Rectal smooth muscle tissue (tissue), 1 donor: ENCODE measurements around the gene CCNH.

Experiments
- H3K27ac ChIP-seq: one replicate; pipeline ENCODE4 v1.7.0; 2013; ENCODE audit warnings: low read depth, low read length, inconsistent platforms
- H3K27me3 ChIP-seq: one replicate; pipeline ENCODE4 v1.7.0; 2013; ENCODE audit warnings: low read length; ENCODE audit not compliant: control insufficient read depth, insufficient read depth
- H3K36me3 ChIP-seq: one replicate; pipeline ENCODE4 v1.7.0; 2013; ENCODE audit warnings: low read length; ENCODE audit not compliant: control insufficient read depth, insufficient read depth
- H3K4me1 ChIP-seq: one replicate; pipeline ENCODE4 v1.7.0; 2013; ENCODE audit warnings: low read length; ENCODE audit not compliant: control insufficient read depth, insufficient read depth
- H3K4me3 ChIP-seq: one replicate; pipeline ENCODE4 v1.7.0; 2013; ENCODE audit warnings: low read length
- H3K9ac ChIP-seq: one replicate; pipeline ENCODE4 v1.7.0; 2013; ENCODE audit warnings: low read length

The CCNH gene

DNA sequence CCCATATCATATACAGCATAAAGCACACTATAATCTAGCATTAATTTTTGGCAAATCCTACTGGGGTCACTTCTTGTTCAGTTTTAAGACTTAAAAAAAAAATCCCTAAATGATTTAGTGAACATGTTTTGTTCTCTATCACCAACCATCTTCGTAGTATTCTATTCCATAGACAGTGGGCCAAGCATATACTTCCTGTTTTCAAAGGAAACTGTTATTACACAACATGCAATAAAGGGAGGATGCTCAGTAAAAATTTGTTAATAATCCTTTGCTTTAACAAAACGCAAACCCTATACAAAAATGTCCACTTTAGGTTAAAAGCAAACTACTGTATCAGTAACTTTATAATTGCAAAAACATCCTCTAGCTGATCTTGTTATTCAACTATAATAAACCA is 13.0 kb downstream of the CCNH start:
- no peak overlapping the region for H3K27ac ChIP-seq
- no peaks in the 10 kb centered on the region for H3K4me1 ChIP-seq
- peaks cover 13% of the 10 kb centered on the region for H3K36me3 ChIP-seq
- H3K4me3 ChIP-seq: no peak overlapping the region
- no peak overlapping the region for H3K9ac ChIP-seq
- no peaks in the 10 kb centered on the region for H3K27me3 ChIP-seq

DNA sequence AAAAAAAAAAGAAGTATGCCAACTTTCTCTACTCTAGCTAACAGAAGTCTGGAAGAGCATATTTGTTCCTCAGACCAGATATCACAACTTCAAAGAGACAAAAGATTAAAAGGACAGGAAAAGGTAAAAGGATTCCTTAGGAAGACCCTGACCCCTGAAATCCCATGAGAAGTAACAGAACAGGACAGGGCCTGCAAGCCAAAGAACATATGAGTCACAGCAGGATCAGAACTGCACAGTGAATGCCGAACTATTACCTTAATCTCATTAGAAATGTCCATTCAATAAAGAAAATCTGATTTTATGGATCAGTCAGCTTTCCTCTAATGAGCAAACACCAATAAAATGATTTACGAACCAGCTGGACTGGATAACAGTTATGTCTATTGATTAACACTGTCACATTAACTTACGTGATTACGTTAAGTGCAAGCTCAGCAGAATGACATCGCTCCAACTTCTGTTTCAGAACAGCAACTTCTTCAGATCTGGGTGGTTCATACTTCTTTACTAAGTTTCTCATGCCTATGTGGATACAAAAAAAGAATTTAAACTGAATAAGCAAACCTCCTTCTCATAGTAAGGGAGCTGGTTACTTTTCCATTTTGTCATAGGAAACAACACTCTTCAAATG is 13.6 kb downstream of the CCNH start:
- no peak overlapping the region for H3K27ac ChIP-seq
- H3K27me3 ChIP-seq: no peaks in the 10 kb centered on the region
- no peak overlapping the region for H3K4me3 ChIP-seq
- H3K36me3 ChIP-seq: peaks cover 13% of the 10 kb centered on the region
- no peaks in the 10 kb centered on the region for H3K4me1 ChIP-seq
- no peak overlapping the region for H3K9ac ChIP-seq

DNA sequence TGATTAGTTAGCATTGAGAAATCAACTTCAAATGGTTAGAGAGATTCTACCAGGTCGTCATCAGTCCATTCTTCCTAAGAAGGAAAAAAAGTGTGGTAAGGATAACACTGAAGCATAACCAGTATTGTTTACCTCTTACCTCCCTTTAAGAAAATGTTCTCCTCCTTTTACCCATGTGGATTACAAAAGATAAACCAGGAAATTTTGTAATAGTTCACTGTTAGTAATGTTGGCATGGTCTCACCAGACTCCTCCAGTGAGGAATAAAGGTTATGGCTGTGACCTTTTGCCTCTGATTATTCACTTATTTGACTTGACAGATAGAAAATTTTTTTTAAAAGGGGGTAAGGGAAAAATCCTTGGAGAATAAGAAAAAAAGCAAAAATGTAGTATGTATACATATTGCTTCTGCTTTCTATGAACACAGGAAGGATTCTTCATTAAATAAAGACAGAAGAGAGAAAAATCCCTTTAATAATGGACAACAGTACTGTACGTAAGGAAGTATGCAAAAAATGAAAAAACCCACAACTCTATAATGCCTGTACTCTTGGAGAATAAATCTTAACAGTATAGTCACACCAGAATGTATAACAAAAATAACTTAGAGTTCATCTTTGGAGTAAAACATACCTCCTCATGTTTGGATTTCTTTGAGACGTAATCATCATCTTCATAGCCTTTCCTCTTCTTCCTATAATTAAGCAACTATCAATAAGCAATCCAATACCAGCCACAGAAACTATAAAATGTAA is 18.1 kb downstream of the CCNH start:
- no peaks in the 10 kb centered on the region for H3K27me3 ChIP-seq
- no peak overlapping the region for H3K27ac ChIP-seq
- no peak overlapping the region for H3K4me3 ChIP-seq
- no peak overlapping the region for H3K9ac ChIP-seq
- peaks cover 13% of the 10 kb centered on the region for H3K36me3 ChIP-seq
- peaks cover 3% of the 10 kb centered on the region for H3K4me1 ChIP-seq

DNA sequence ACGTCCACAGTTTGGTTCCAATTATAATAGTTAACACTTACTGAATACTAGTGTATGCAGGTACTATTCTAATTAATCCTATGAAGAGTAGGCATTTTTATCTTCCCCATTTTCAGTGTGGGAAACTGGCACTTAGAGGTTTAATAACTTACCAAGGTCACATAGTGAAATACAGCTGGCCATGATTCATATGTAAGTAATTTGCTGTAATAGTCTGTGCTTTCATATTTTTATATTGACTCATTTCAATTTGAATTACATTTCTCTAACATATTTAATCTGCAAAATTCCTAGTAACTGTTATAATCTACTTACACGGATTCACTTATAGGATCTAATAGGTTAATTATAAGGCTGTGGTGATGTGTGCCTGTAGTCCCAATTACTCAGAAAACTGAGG is 19.4 kb downstream of the CCNH start:
- Histone ChIP-seq H3K9ac (no peak overlapping the region), H3K4me3 (no peak overlapping the region), H3K4me1 (peaks cover 3% of the 10 kb centered on the region), H3K36me3 (peaks cover 13% of the 10 kb centered on the region), H3K27ac (no peak overlapping the region), H3K27me3 (no peaks in the 10 kb centered on the region)

DNA sequence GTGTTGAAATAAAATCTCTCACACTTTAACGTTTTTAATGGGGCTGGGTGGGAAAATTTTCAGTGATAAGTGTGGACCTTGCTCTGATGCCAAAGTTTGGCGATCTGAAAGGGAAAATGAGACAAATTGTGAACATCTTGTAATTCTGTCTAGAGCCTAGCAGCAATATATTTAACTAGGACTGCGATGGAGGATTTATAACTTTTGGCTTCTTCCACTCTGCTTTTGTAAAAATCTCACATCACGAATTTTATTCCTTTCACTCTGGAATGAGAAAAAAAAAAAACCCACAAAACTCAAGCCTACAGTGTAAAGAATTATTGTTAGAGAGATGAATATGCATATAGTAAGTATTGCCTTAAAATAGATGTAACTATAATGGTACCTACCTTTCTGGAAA is 19.9 kb downstream of the CCNH start:
- no peak overlapping the region for H3K27ac ChIP-seq
- H3K36me3 ChIP-seq: peaks cover 13% of the 10 kb centered on the region
- no peak overlapping the region for H3K4me3 ChIP-seq
- peaks cover 3% of the 10 kb centered on the region for H3K4me1 ChIP-seq
- H3K9ac ChIP-seq: no peak overlapping the region
- H3K27me3 ChIP-seq: no peaks in the 10 kb centered on the region

DNA sequence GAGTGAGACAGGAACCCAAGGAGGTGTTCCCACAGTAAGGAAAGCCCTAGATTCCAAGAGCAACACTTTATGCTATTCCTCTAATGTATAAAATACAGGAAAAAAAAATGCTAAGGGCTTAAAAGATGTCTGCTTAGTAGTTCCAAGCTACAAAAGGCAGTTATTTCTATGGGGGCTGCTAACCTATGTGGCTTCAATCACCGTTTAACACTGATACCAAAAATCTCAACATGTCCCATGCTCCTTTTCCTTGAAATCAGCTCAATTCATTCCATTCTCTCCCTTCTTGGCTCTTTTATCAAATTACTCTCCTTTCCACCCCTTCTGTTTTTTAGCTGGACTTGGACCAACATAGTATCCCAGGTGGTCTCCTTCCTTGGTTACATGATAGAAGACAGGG is 20.6 kb downstream of the CCNH start:
- Histone ChIP-seq H3K36me3 (peaks cover 13% of the 10 kb centered on the region), H3K4me1 (peaks cover 3% of the 10 kb centered on the region), H3K27me3 (no peaks in the 10 kb centered on the region), H3K27ac (no peak overlapping the region), H3K9ac (no peak overlapping the region), H3K4me3 (no peak overlapping the region)

DNA sequence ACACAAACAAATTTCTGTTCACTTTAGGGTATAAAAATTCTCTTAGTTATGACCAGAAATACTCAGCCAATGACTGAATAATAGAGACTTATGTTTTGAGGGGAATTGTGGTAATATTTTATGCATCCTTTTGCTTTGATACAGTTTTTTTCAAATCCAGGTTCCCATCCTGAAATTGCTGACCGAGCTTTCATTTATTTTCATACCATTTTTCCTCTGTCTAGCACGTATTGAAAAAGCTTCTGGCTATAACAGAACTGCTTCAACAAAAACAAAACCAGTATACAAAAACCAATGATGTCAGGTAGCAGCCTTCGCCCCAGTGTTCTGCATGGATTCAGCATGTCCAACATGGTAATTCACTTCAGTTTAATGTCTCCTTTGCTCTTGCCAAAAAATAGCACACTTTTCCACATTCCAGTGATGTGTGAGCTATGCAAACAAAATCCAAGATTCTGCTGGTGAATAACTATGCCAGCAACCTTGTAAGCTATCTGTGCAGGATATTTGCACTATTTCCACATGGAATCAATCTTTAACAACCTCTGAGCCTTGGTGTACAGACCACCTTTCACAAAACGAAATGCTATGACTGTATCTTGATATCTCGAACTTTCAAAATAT is 22.0 kb downstream of the CCNH start:
- no peak overlapping the region for H3K9ac ChIP-seq
- H3K27me3 ChIP-seq: no peaks in the 10 kb centered on the region
- peaks cover 13% of the 10 kb centered on the region for H3K36me3 ChIP-seq
- no peak overlapping the region for H3K27ac ChIP-seq
- H3K4me1 ChIP-seq: peaks cover 3% of the 10 kb centered on the region
- H3K4me3 ChIP-seq: no peak overlapping the region

DNA sequence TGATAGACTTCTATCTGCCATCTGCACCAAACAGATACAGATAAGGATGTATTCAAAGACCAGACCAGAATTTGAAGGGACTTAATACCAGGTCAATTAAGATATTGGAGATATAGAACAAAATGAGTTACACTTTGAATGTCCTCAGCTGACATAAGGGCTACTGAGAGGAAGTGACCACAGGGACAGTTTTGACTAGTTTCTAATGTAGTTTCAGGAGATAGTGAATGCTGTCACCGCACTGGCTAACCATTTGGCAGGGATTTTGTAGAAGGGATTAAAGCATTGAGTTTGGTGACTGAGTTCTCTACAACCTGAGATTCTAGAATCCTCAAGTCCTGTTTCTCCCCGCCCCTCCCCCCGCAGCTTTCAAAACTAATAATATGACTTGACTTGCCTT is 22.7 kb downstream of the CCNH start:
- Histone ChIP-seq H3K9ac (no peak overlapping the region), H3K4me1 (peaks cover 3% of the 10 kb centered on the region), H3K27ac (no peak overlapping the region), H3K4me3 (no peak overlapping the region), H3K27me3 (no peaks in the 10 kb centered on the region), H3K36me3 (peaks cover 13% of the 10 kb centered on the region)

DNA sequence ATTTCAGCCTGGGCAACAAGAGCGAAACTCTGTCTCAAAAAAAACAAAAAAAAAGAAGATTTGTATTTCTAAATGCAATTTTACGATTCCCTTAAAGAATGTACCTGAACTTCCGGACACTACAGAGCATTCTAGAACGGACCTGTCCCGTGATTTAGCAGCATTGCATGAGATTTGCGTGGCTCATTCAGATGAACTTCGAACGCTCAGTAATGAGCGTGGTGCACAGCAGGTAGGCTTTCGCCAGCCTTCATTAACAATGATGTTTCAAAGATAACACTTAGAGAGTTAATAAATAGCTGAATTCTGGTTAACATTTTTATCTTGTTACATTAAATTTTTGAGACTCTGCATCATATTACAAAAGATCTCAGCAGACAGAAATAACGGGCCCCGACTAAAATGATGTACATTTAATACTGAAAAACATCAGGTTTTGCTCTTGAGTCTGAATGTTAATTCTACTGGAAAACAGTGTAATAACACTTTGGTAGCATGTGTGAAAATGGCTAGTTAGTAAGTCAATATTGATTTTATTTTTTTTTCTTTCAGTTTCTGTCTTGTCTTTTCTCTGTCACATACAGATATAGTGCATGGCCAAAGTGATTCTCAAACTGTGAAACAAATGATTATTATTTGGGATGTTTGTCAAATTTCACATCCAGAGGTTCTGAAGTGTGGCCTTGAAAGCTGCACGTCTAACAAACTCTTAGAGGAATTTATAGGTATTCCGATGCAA is 23.3 kb downstream of the CCNH start:
- Histone ChIP-seq H3K27ac (no peak overlapping the region), H3K4me3 (no peak overlapping the region), H3K9ac (no peak overlapping the region), H3K27me3 (no peaks in the 10 kb centered on the region), H3K36me3 (peaks cover 13% of the 10 kb centered on the region), H3K4me1 (peaks cover 3% of the 10 kb centered on the region)

DNA sequence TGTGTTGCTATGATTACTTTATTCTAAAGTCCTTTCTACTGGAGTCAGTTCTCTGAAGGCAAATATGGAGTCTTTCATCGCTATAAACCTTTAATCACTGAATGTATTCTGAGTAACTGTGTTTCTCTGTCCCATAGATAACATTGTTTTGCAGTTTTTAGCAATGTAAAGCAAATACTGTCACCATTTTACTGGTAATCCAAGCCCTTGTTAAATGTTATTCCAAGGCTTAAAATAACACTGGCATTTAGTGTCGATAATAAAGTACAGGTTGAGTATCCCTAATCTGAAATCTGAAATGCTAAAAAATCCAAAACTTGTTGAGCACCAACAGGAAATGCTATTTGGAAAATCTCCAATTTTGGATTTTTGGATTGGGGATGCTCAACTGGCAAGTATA is 24.6 kb downstream of the CCNH start:
- Histone ChIP-seq H3K27ac (no peak overlapping the region), H3K36me3 (peaks cover 13% of the 10 kb centered on the region), H3K4me3 (no peak overlapping the region), H3K27me3 (no peaks in the 10 kb centered on the region), H3K9ac (no peak overlapping the region), H3K4me1 (peaks cover 3% of the 10 kb centered on the region)

DNA sequence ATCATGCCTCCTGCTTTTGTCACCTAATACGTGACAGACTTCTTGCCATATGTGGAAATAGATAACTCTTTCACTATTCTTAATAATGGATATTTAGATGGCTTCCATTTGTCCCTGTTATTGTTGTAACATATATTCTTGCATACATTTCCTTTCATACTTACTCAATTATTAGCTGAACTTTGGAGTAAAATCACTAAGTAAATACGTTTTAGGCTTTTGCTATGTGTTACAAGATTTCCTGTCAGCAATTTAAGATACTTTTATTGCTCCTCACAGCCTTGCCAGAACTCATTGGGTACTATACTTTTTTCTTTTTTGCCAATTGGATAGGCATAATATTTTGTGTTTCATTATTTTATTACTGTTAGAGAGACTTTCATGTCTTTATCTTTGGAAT is 26.9 kb downstream of the CCNH start:
- H3K4me1 ChIP-seq: peaks cover under 1% of the 10 kb centered on the region
- peaks cover 9% of the 10 kb centered on the region for H3K36me3 ChIP-seq
- H3K27me3 ChIP-seq: no peaks in the 10 kb centered on the region
- H3K27ac ChIP-seq: no peak overlapping the region
- no peak overlapping the region for H3K4me3 ChIP-seq
- H3K9ac ChIP-seq: no peak overlapping the region

DNA sequence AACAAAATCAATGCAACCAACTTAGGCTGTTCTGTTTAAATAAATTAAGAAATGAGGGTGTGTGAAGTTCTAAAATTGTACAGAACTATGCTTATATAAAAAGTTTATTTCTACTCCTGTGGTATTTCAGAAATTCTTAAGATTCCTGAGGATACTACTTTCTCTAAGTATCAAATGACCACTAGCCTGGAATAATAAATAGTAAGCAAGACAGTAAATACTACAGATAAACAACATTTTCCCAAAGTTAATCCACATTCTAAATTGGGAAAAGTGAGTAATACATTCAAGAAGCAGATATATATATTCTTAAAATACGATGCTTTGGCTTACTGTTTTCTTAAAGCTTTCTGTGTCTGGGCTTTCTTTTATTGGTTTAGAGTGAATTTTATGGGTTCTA is 29.5 kb downstream of the CCNH start:
- H3K4me3 ChIP-seq: no peak overlapping the region
- H3K27me3 ChIP-seq: no peaks in the 10 kb centered on the region
- no peak overlapping the region for H3K27ac ChIP-seq
- peaks cover 3% of the 10 kb centered on the region for H3K4me1 ChIP-seq
- peaks cover 4% of the 10 kb centered on the region for H3K36me3 ChIP-seq
- no peak overlapping the region for H3K9ac ChIP-seq
